H1 (cell line): Measurements from ENCODE around the gene TMEM221.

Experiments used
- ASH2L ChIP-seq: fragments of 200-600, 300-600 bp; sonication (generic); IDR thresholded peaks from one replicate; pipeline ENCODE4 v1.7.1; 2017; ENCODE audit warnings: low read length
- EZH2 ChIP-seq: fragments of 200-600 bp; sonication (generic); IDR thresholded peaks from 2 replicates; pipeline ENCODE4 v1.7.1; 2012; ENCODE audit warnings: low read depth, mild to moderate bottlenecking, moderate library complexity, low read length, inconsistent platforms; ENCODE audit not compliant: severe bottlenecking
- KDM1A ChIP-seq: fragments of 200-600, 300-600 bp; sonication (generic); IDR thresholded peaks from 2 replicates; pipeline ENCODE4 v1.7.1; 2016; ENCODE audit warnings: mild to moderate bottlenecking, low read length, borderline replicate concordance
- POLR2A ChIP-seq, 2 experiments: IDR thresholded peaks; 1 replicate in 1 of 2; 2 replicates in 1 of 2; pipeline ENCODE4 v1.6.1; 2011; ENCODE audit warnings: low read depth in 2 of 2, low read length in 2 of 2, mild to moderate bottlenecking in 2 of 2; ENCODE audit errors: control extremely low read depth in 1 of 2
- POLR2AphosphoS5 ChIP-seq: IDR thresholded peaks from 2 replicates; pipeline ENCODE4 v1.6.1; 2011; ENCODE audit warnings: low read depth, low read length
- RAD21 ChIP-seq, 2 experiments: IDR thresholded peaks in 1 of 2; conservative IDR thresholded peaks in 1 of 2; 2 replicates each; pipeline ENCODE4 v1.6.1; 2011; ENCODE audit warnings: low read depth in 2 of 2, low read length in 2 of 2, improper control_type of control experiment in 1 of 2, inconsistent platforms in 1 of 2, mild to moderate bottlenecking in 1 of 2, moderate library complexity in 1 of 2
- RNF2 ChIP-seq: fragments of 200-900, 300-1000 bp; sonication (generic); IDR thresholded peaks from 2 replicates; pipeline ENCODE4 v1.7.1; 2016; ENCODE audit warnings: borderline replicate concordance, low read depth, mild to moderate bottlenecking, antibody characterized with exemption, low read length; ENCODE audit not compliant: poor library complexity, severe bottlenecking; ENCODE audit errors: missing control alignments
- TAF1 ChIP-seq: IDR thresholded peaks from 2 replicates; pipeline ENCODE4 v1.6.1; 2011; ENCODE audit warnings: mild to moderate bottlenecking, low read depth, low read length
- TAF7 ChIP-seq: optimal IDR thresholded peaks from 2 replicates; pipeline ENCODE3; 2011; ENCODE audit warnings: low read depth, mild to moderate bottlenecking, inconsistent platforms, low read length, moderate library complexity, borderline replicate concordance
- TEAD4 ChIP-seq: IDR thresholded peaks from 2 replicates; pipeline ENCODE4 v1.6.1; 2012; ENCODE audit warnings: low read depth, low read length, inconsistent platforms, mixed read lengths
- ZNF274 ChIP-seq: IDR thresholded peaks from 2 replicates; pipeline ENCODE4 v1.7.0; 2012; ENCODE audit warnings: low read length, borderline replicate concordance; ENCODE audit errors: extremely low read depth
- TF ChIP-seq, protein P1 (sequence below), 3 experiments: IDR thresholded peaks; 1 replicate in 2 of 3; 2 replicates in 1 of 3; pipeline versions ENCODE4 v1.5.1 to v1.6.1; 2011; ENCODE audit warnings: low read length in 3 of 3, mild to moderate bottlenecking in 3 of 3, inconsistent platforms in 2 of 3, low read depth in 1 of 3, moderate library complexity in 1 of 3; ENCODE audit not compliant: insufficient read depth in 1 of 3; ENCODE audit errors: control extremely low read depth in 1 of 3

DNA sequence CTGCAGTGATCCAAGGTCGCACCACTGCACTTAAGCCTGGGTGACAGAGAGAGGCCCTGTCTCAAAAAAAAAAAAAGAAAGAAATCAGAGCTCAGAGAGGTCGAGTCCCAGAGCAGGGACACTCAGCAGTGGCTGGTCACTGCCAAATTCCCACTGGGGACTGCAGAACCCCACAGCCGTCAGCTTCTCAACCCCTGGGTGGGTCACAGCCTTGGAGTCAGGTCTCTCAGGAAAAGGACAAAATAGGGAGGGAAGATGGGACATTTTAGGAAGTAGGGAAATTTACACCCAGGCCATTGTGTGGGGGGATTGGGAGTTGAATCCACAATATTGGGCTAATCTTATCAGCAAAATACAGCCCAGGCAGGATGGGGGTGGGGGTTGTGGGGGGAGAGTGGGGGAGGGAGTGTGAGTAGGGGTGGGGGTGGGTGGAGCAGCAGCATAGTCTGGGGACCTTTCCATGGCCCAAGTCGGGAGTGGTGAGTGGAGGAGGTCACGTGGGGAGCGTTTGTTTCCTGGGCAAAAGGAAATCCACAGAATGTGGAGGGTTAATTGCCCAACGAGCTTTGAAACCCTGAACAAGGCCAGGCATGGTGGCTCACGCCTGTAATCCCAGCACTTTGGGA lies 49.5 kb downstream of the TMEM221 start:
- TF ChIP-seq POLR2A (IDR thresholded peaks at IDR 0.05; ENCODE audit: control extremely low read depth in 1 of 2, low read depth in 2 of 2, low read length in 2 of 2), result no peak
- no peak for TF ChIP-seq TAF7
- TF ChIP-seq TEAD4, result no peak
- TF ChIP-seq, protein P1, sequence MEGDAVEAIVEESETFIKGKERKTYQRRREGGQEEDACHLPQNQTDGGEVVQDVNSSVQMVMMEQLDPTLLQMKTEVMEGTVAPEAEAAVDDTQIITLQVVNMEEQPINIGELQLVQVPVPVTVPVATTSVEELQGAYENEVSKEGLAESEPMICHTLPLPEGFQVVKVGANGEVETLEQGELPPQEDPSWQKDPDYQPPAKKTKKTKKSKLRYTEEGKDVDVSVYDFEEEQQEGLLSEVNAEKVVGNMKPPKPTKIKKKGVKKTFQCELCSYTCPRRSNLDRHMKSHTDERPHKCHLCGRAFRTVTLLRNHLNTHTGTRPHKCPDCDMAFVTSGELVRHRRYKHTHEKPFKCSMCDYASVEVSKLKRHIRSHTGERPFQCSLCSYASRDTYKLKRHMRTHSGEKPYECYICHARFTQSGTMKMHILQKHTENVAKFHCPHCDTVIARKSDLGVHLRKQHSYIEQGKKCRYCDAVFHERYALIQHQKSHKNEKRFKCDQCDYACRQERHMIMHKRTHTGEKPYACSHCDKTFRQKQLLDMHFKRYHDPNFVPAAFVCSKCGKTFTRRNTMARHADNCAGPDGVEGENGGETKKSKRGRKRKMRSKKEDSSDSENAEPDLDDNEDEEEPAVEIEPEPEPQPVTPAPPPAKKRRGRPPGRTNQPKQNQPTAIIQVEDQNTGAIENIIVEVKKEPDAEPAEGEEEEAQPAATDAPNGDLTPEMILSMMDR (IDR thresholded peaks at IDR 0.05; ENCODE audit: control extremely low read depth in 1 of 3, insufficient read depth in 1 of 3, low read depth in 1 of 3, low read length in 3 of 3), result no peak
- TF ChIP-seq RNF2, result no peak
- TF ChIP-seq KDM1A, result no peak
- TF ChIP-seq ASH2L, result no peak
- no peak for TF ChIP-seq TAF1
- no peak for TF ChIP-seq POLR2AphosphoS5
- TF ChIP-seq RAD21 (IDR thresholded peaks at IDR 0.05 in 1 of 2, conservative IDR thresholded peaks at IDR 0.05 in 1 of 2; ENCODE audit: low read depth in 2 of 2, low read length in 2 of 2), result no peak
- TF ChIP-seq ZNF274, result no peak
- TF ChIP-seq EZH2, result no peak
